ENCODE data around the gene LMX1B.

DNA sequence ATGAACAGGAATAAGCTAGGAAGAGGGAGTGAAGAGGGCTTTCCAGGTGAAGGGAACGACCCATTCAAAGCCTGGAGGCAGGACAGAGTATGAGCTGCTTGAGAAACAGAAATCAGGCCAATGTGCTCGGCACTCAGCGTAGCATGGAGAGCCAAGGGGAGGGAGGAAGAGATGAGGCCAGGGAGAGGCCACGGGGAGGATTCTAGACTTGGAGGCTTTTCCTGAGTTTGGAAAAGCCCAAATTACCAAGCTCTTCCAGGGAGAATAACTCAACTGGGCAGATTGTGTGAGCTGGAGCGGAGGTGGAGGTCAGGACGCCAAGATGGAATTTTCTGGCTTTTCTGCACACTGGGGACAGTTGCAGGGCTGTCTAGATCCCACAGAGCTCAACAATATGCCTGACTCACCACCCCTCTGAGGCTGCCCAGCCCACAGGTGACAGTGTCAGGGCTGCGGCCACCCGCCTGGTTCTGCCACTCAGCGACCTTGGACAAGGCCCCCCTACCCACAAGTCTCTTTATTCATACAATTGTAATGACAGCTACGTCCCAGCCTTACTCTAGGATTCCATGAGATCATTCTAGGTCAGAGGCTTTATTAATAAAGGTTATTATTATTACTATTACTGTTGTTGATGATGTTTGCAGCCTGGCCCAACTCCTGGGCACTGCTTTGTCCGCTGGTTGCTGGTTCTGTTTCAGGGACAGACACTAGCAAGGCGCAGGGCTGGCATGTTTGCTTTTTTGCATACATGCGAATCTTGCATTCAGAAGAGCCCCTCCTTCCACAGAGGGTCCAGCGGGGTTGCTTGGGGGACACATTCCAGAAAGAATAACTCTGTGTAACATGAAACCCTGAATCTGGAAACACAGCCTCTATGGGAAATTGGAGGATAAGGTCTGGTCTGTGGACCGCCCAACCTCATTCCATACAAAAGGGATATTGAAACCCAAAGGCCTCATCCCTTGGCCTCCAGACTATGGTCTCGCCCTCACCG, 9.4 kb upstream of the LMX1B start:
- TF ChIP-seq, protein P1, sequence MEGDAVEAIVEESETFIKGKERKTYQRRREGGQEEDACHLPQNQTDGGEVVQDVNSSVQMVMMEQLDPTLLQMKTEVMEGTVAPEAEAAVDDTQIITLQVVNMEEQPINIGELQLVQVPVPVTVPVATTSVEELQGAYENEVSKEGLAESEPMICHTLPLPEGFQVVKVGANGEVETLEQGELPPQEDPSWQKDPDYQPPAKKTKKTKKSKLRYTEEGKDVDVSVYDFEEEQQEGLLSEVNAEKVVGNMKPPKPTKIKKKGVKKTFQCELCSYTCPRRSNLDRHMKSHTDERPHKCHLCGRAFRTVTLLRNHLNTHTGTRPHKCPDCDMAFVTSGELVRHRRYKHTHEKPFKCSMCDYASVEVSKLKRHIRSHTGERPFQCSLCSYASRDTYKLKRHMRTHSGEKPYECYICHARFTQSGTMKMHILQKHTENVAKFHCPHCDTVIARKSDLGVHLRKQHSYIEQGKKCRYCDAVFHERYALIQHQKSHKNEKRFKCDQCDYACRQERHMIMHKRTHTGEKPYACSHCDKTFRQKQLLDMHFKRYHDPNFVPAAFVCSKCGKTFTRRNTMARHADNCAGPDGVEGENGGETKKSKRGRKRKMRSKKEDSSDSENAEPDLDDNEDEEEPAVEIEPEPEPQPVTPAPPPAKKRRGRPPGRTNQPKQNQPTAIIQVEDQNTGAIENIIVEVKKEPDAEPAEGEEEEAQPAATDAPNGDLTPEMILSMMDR (IDR thresholded peaks at IDR 0.05): no peak
- TF ChIP-seq POLR2A (IDR thresholded peaks at IDR 0.05): no peak
